Ishikawa (cell line): Measurements from ENCODE around the gene RCAN2.

Experiments
- CEBPB ChIP-seq: IDR thresholded peaks from 2 replicates; pipeline ENCODE4 v1.6.1; 2012
- CREB1 ChIP-seq: IDR thresholded peaks from 2 replicates; pipeline ENCODE4 v1.6.1; 2012; ENCODE audit warnings: low read depth
- EGR1 ChIP-seq: IDR thresholded peaks from 2 replicates; pipeline ENCODE4 v1.6.1; 2012
- EP300 ChIP-seq: IDR thresholded peaks from 2 replicates; pipeline ENCODE4 v1.6.1; 2012; ENCODE audit warnings: borderline replicate concordance
- FOXM1 ChIP-seq: IDR thresholded peaks from 2 replicates; pipeline ENCODE4 v1.6.1; 2012; ENCODE audit warnings: low read depth, borderline replicate concordance
- MAX ChIP-seq: IDR thresholded peaks from 2 replicates; pipeline ENCODE4 v1.6.1; 2012
- NFIC ChIP-seq: IDR thresholded peaks from 2 replicates; pipeline ENCODE4 v1.6.1; 2012
- RAD21 ChIP-seq: IDR thresholded peaks from 2 replicates; pipeline ENCODE4 v1.6.1; 2012; ENCODE audit warnings: low read depth
- REST ChIP-seq: IDR thresholded peaks from 2 replicates; pipeline ENCODE4 v1.6.1; 2012; ENCODE audit warnings: low read depth, mild to moderate bottlenecking
- TAF1 ChIP-seq: IDR thresholded peaks from 2 replicates; pipeline ENCODE4 v1.6.1; 2012; ENCODE audit warnings: low read depth, mild to moderate bottlenecking
- TCF12 ChIP-seq: IDR thresholded peaks from 2 replicates; pipeline ENCODE4 v1.6.1; 2012; ENCODE audit warnings: low read depth
- TEAD4 ChIP-seq: IDR thresholded peaks from 2 replicates; pipeline ENCODE4 v1.6.1; 2012
- USF1 ChIP-seq: IDR thresholded peaks from 2 replicates; pipeline ENCODE4 v1.6.1; 2012
- YY1 ChIP-seq: IDR thresholded peaks from 2 replicates; pipeline ENCODE4 v1.6.1; 2012; ENCODE audit warnings: low read depth
- ZBTB7A ChIP-seq: IDR thresholded peaks from 2 replicates; pipeline ENCODE4 v1.6.1; 2012; ENCODE audit warnings: low read depth

The RCAN2 gene

GRCh38 chr6:46262928-46263706 is 228.1 kb downstream of the RCAN2 start:
- TF ChIP-seq REST (no peak), CREB1 (no peak), EGR1 (no peak), TEAD4 (no peak), USF1 (no peak), TAF1 (no peak), RAD21 (no peak), EP300 (no peak), MAX (no peak), NFIC (no peak), ZBTB7A (no peak), CEBPB (no peak), FOXM1 (no peak), TCF12 (no peak), YY1 (no peak)

- no peak for TF ChIP-seq TEAD4
- no peak for TF ChIP-seq TCF12
- no peak for TF ChIP-seq CREB1
- TF ChIP-seq TAF1 = no peak
- TF ChIP-seq USF1 = no peak
- no peak for TF ChIP-seq ZBTB7A
Measured at GRCh38 chr6:46258249-46258648, 233.0 kb downstream of the RCAN2 start.

GRCh38 chr6:46255528-46255927 is 235.7 kb downstream of the RCAN2 start:
- no peak for TF ChIP-seq TAF1
- TF ChIP-seq YY1 = no peak
- no peak for TF ChIP-seq MAX
- TF ChIP-seq EP300 = no peak
- no peak for TF ChIP-seq EGR1
- TF ChIP-seq USF1 = no peak

- TF ChIP-seq CEBPB = no peak
- TF ChIP-seq FOXM1 = no peak
- no peak for TF ChIP-seq USF1
- no peak for TF ChIP-seq RAD21
- TF ChIP-seq EGR1 = no peak
- TF ChIP-seq NFIC = no peak
- TF ChIP-seq MAX = no peak
- no peak for TF ChIP-seq TAF1
- no peak for TF ChIP-seq EP300
- no peak for TF ChIP-seq TEAD4
Measured at GRCh38 chr6:46254946-46255345, 236.3 kb downstream of the RCAN2 start.

GRCh38 chr6:46254331-46254730 is 236.9 kb downstream of the RCAN2 start:
- no peak for TF ChIP-seq CREB1

- TF ChIP-seq USF1 (no peak), RAD21 (no peak), EGR1 (no peak), CEBPB (no peak), FOXM1 (no peak), EP300 (no peak), TAF1 (no peak), NFIC (no peak), REST (no peak), TCF12 (no peak), CREB1 (no peak), MAX (no peak), ZBTB7A (no peak), TEAD4 (no peak), YY1 (no peak)
Measured at GRCh38 chr6:46251583-46252339, 239.5 kb downstream of the RCAN2 start.
